NB4 (cell line): ENCODE results near the gene MVP.

Experiments used
- DNase-seq: peaks from one replicate; pipeline ENCODE4 v3.0.0; 2010; ENCODE audit warnings: low read depth
- H3K4me3 ChIP-seq: one replicate; pipeline ENCODE4 v1.5.1; 2011; ENCODE audit warnings: mild to moderate bottlenecking, low read depth, low read length, moderate library complexity
- MYC ChIP-seq: IDR thresholded peaks from 2 replicates; pipeline ENCODE4 v1.6.1; 2011; ENCODE audit warnings: low read depth, low read length
- POLR2A ChIP-seq: IDR thresholded peaks from 2 replicates; pipeline ENCODE4 v1.6.1; 2011; ENCODE audit warnings: mild to moderate bottlenecking; ENCODE audit not compliant: insufficient read length; ENCODE audit errors: extremely low read depth
- TF ChIP-seq, protein P1 (sequence below): IDR thresholded peaks from one replicate; pipeline ENCODE4 v1.5.1; 2012; ENCODE audit warnings: low read depth, low read length
- TF ChIP-seq, protein P2 (sequence below): IDR thresholded peaks from 2 replicates; pipeline ENCODE4 v1.6.1; 2011; ENCODE audit warnings: low read depth, low read length

Gene MVP

GRCh38 chr16:29834079-29834478, 13.8 kb downstream of the MVP start:
- TF ChIP-seq MYC (no peak), POLR2A (no peak)
- TF ChIP-seq, protein P1, sequence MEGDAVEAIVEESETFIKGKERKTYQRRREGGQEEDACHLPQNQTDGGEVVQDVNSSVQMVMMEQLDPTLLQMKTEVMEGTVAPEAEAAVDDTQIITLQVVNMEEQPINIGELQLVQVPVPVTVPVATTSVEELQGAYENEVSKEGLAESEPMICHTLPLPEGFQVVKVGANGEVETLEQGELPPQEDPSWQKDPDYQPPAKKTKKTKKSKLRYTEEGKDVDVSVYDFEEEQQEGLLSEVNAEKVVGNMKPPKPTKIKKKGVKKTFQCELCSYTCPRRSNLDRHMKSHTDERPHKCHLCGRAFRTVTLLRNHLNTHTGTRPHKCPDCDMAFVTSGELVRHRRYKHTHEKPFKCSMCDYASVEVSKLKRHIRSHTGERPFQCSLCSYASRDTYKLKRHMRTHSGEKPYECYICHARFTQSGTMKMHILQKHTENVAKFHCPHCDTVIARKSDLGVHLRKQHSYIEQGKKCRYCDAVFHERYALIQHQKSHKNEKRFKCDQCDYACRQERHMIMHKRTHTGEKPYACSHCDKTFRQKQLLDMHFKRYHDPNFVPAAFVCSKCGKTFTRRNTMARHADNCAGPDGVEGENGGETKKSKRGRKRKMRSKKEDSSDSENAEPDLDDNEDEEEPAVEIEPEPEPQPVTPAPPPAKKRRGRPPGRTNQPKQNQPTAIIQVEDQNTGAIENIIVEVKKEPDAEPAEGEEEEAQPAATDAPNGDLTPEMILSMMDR = no peak
- TF ChIP-seq, protein P2, sequence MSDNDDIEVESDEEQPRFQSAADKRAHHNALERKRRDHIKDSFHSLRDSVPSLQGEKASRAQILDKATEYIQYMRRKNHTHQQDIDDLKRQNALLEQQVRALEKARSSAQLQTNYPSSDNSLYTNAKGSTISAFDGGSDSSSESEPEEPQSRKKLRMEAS = no peak
- H3K4me3 ChIP-seq = no peak overlapping the region
- DNase-seq = no peak

DNA sequence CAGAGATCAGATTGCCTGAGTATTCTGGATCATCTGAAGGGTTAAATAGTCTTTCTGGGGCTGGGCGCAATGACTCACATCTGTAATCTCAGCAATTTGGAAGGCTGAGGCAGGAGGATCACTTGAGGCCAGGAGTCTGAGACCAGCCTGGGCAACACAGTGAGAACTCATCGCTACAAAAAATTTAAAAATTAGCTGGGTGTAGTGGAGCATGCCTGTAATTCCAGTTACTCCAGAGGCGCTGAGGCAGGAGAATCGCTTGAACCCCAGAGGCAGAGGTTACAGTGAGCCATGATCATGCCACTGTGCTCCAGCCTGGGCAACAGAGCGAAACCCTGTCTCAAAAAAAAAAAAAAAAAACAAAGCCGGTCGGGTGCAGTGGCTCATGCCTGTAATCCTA, 15.7 kb downstream of the MVP start:
- DNase-seq = no peak
- TF ChIP-seq MYC (no peak), POLR2A (no peak)
- TF ChIP-seq, protein P2 = no peak
- TF ChIP-seq, protein P1 = no peak
- H3K4me3 ChIP-seq = no peak overlapping the region

DNA sequence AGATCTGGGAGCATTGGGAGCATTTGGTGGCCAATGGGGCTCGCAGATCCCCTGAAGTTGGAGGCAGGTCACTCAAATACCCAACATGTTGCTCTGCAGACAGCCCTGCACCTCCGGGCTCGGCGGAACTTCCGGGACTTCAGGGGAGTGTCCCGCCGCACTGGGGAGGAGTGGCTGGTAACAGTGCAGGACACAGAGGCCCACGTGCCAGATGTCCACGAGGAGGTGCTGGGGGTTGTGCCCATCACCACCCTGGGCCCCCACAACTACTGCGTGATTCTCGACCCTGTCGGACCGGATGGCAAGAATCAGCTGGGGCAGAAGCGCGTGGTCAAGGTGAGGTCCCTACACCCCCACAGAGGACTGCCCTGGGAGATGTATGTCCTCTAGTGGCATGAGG, 16.4 kb downstream of the MVP start:
- H3K4me3 ChIP-seq = no peak overlapping the region
- TF ChIP-seq, protein P2 = no peak
- TF ChIP-seq MYC (no peak), POLR2A (no peak)
- TF ChIP-seq, protein P1 = no peak
- no peak for DNase-seq

- DNase-seq = no peak
- no peak overlapping the region for H3K4me3 ChIP-seq
- TF ChIP-seq MYC = no peak
- TF ChIP-seq POLR2A = no peak
- TF ChIP-seq, protein P2 = no peak
- TF ChIP-seq, protein P1 = no peak
Observed at GRCh38 chr16:29837841-29838240, 17.6 kb downstream of the MVP start.

DNA sequence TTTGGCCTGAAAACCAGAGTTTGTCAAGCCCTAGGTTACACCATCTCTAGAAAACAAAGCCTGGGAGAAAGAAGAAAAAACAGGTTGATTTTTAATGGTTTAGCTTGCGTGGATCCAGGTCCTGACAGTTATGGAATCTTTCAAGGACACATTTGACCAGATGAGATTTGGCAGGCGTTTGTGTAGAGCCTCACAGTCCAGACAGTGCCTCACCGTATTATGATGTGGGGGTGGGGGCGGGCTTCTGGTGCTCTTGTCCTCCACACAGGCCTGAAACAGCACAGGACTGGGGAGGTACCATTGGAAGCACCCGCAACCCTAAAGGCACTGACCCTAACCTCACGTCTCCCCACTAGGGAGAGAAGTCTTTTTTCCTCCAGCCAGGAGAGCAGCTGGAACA, 19.6 kb downstream of the MVP start:
- TF ChIP-seq POLR2A (no peak), MYC (no peak)
- TF ChIP-seq, protein P1 = no peak
- TF ChIP-seq, protein P2 = no peak
- H3K4me3 ChIP-seq = no peak overlapping the region

GRCh38 chr16:29840240-29840639, 20.0 kb downstream of the MVP start:
- no peak for DNase-seq
- no peak overlapping the region for H3K4me3 ChIP-seq
- TF ChIP-seq, protein P1 = no peak
- TF ChIP-seq, protein P2 = no peak
- TF ChIP-seq MYC (no peak), POLR2A (no peak)

More for the DNA sequence above, 19.6 kb downstream of the MVP start:
- no peak for DNase-seq
